GM18873 (cell line): Measurements from ENCODE around the gene ARID5A.

Source experiments
- ATAC-seq: cut with Tn5 transposase; IDR thresholded peaks from one replicate; pipeline ENCODE4 v1.9.1; 2021; ENCODE audit warnings: mild to moderate bottlenecking, moderate library complexity, moderate number of reproducible peaks; ENCODE audit not compliant: unreplicated experiment, low FRiP score

The ARID5A gene

DNA sequence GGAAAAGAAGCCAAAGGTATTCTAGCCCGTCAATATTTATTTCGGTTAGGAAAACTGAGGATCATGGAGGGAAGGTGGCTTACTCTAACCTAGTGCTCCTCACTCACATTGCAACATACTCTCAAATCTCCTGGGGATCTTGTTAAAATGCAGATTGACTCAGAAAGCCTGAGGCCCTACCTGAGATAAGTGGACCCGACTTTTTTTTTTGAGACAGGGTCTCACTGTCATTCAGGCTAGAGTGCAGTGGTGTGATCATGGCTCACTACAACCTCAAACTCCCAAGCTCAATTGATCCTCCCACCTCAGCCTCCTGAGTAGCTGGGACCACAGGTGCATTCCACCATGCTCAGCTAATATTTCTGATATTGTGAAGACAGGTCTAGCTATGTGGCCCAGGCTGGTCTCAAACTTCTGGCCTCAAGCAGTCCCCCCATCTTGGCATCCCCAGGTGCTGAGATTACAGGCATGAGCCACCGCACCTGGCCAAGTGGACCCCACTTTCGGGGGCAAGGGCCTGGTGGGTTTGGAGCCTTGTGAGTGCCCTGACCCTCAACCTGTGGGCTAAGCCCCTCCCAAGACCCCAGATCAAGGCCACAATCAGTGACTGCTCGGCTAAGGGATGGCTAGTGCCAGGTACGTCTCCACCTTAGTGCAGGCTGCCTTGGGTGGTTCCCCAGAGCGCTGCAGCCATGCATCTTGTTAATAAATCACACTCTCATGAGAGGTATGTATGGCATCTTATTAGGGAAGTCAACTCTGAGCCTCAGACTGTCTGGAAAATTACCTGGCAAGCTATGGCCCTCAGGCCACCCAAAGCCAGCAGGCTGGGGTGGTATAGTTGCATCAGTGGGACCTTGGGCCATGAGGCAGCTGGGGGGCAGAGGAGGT is 30.3 kb upstream of the ARID5A start:
- ATAC-seq, result no peak

DNA sequence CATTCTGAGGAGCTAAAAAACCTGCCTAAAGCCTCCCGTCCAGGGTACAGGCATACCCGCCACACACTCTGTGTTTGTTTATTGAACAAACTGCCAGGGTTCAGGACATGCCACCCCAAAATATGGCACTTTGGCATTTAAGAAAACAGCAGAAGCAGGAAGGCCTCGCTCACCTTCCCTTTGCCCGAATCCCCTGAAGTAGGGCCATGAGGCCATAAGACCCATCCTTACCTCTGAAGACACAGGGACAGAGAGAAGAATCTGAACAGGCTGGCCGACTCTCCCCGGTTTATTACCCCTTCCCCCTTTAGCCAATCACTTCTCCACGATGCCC is 29.7 kb upstream of the ARID5A start:
- no peak for ATAC-seq

DNA sequence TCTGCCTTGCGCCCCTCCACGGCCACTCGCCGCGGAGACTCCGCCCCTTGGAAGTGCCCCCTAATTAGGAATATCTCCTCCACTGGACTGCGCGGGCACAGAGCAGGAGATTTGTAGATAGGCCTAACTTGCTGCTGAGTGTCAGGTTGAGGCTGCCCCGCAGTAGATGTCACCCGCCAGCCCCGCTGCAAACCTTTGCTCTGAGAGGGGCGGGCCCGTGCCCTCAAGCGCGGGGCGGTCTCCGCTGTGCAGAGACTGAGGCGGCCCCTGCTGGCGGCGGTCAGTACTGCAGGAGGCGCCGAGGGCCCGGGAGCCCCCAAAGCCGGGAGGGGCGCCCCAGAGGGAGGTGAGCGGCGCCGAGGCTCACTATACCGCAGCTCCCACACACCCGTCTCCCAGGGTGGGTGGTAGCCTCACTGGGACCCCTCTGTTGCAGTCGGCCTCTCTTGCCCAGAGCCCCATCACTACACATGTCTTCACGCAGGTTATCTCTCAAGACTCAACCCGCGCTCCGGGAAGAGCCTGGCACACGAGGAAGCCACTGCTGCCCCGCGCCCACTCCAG is 28.5 kb upstream of the ARID5A start:
- ATAC-seq, result peak; percentile 35

DNA sequence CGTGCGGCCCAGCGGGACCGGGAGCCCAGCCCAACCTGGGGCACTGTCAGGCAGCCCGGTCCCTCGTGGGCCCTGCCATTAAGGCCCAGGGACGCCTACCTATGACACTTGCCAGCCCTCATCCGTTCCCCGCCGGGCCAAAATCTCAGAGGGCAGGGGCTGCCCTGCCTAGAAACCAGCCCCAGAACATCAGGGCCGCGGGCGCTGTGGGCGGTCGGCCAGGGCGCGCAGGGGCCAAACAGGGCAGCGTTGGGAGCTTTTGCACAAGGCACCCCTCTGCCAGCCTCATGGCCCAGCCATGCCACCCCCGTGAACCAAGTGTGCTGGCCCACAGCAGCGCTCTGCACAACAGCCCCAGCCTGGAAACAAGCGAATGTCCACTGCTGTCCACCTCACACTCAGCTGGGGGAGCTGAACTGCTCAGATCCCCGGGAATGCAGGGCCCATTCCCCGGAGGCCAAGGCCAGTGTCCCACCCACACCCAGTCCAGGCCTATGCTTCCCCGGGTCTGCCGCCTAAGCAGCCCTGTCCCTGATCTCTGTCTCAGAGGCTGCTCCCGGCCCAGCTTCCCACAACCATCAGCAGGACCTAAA is 27.9 kb upstream of the ARID5A start:
- no peak for ATAC-seq

DNA sequence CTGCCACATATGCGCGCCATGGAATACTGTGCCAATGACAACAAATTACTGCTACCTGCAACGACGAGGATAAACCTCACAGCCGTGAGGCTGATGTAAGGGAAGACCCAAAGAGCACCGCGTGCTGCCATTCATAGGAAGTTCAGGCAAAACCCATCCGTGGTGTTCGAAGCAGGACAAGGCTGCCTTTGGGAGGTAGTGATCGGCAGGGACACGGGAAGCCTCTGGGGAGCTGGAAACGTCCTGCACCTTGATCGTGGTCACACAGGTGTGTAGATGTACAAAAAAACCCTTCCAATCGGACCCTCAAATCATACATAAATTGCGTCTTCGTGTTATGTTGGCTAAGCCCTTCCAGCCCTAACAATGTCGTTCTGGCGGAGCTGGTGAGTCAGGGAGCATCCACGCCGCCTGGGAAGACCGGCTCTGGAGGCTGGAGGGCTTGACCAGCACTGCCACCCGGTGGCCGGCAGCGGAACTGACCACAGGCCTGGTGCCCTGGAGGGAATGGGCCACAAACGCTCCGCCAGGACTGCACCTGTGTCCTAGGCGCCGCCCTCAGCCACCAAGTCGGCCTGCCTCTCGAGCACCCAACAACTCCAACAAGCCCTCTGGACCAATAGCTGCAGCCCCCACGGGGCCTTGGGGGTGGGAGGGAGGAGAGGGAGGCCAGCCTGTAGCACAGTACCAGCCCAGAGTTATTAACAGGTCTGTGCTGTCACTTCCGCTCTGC is 27.3 kb upstream of the ARID5A start:
- peak; percentile 61 for ATAC-seq

DNA sequence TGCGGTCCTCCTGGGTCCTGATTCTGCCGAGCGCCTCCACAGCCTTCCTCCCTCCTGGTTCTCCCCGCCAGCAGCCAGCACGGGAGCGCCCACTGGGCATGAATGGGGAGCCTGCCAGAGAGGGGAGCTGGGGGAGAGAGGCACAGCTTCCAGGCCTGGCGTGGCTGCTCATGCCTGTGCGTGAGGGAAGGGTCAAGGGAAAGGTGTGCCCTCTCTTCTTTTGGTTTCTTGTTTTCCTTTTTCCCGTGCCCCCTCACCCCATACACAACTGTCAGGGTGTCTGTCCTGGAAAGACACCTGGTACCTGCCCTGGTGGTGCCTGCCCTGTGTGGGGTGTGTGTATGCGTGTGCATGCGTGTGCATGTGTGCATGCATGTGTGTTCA is 26.7 kb upstream of the ARID5A start:
- ATAC-seq, result no peak

DNA sequence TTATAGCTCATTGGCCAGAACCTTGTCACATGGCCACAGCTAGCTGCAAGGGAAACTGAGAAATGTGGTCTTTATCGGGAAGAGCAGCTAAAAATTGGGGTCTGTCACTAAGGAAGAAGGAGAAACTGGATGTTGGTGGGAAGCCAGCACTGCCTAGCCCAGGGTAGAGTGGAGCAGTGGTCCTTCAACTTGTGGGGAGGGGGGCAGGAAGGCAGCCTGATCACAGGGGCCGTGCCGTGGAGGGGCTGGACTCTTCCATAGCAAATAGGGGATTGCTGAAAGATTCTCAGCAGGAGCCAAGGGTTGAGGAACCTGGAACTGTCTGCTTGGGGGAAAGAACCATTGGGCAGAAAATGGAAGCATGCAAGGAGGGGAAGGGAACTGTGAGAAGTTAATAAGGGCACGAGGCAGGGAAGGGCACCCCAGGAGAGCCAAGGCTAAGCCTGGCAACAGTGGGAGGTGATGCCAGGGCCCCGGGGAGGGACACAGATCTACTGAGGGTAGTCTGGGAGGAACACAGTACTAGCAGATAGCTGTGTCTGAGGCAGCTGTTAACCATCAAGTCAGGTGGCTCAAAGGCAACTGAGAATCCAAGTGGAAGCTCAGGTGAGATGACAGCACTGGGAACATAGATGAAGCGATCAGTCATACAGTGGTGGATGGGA is 25.5 kb upstream of the ARID5A start:
- no peak for ATAC-seq

DNA sequence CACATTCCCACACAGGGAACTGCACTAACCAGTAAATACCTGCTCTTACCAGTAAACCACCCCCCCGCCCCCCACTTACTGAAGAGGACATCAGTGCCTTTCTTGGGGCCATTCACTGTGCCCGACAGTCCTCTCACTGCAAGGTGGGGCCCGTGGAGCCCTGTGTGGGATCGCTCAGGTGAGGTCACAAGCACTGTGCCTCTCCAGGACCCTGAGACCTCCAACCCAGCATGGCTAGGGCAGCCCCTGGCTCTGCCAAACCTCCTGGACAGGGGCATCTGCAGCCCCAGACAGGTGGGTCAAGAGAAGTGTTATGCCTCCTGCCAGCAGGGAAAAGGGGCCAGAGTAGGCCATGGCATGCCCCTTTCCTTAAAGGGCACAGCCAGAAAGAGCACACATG is 24.7 kb upstream of the ARID5A start:
- ATAC-seq, result no peak

DNA sequence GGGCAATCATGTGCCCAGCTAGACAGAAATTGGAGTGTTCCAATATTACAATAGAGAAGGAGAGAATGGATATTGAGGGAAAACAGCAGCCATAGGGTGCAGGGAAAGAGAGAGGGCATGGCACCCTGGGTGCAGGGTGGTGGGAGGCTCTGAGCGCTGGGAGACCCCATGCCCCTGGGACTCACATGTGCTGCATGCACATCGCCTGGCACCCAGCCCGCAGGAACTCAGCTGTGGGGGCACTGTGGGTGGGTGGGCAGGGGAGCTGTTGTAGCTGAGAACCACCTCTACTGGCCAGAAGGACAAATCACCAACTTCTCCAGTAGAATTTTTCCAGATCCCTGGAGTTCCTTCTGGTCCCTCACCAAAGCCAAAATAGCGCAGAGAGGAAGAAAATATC is 24.2 kb upstream of the ARID5A start:
- ATAC-seq, result no peak

DNA sequence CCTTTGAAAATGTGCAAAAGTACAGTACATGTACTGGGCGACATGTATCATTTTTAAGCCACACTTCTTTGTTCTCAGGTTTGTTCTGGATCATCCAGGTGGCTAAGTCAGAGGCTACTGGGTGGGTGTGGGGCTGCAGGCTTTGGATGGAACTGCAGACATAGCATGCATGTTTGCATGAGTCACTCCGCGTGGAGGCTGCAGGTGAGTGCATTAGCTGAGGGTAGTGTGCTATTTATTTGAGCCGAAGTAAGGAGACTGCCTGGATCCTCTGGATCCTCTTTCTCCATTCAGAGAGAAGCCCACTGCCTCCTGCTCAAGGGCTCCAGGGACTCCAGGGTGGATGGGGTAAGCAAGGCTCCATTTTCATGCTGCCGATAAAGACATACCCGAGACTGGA is 22.0 kb upstream of the ARID5A start:
- ATAC-seq, result no peak

DNA sequence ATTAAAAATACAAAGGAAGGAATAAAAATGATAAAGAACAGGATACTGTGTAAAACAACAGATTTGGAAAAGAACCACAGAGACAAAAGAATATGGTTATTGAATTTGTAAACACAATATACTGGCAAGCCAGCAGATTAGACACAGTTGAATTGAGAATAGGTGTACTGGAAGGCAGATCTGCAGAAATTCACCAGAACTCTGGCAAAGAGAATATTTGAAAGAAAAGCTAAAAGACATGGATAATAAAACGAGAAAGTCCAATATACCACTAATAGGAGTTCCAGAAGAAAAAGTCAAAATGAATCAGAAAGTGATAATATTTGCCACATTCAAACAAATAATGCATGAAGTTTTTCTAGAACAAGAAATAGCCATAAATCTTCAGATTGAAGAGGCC is 19.5 kb upstream of the ARID5A start:
- no peak for ATAC-seq

DNA sequence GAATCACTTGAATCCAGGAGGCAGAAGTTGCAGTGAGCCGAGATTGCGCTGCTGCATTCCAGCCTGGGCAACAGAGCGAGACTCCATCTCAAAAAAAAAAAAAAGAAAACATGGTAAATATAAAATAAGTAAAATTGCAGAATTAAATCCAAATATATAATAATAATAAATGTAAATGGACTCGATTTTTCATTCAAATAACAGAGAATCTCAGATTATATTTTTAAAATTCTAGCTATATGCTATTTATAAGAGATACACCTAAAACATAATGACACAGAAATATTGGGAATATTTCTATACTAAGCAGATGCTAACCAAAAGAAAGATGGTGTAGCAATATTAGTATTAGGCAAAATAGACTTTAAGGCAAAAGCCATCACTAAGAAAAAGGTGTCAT is 16.3 kb upstream of the ARID5A start:
- no peak for ATAC-seq

DNA sequence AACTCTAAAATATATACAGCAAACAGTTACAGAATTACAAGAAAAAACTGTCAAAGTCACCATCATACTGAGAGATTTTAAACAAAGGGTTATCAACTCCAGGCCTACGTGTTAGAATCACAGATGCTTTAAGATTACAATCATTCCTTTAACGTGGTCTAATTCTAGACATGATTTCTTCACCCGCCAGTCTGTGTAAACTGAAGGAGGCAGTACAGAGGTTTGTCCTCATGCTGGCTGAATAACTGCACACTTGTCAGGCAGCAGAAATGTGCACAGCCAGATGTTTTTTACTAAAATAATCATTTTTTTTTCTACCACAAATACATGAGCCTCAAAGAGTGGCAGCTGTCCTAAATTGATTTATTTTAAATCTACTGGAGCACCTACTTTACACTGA is 15.9 kb upstream of the ARID5A start:
- no peak for ATAC-seq

DNA sequence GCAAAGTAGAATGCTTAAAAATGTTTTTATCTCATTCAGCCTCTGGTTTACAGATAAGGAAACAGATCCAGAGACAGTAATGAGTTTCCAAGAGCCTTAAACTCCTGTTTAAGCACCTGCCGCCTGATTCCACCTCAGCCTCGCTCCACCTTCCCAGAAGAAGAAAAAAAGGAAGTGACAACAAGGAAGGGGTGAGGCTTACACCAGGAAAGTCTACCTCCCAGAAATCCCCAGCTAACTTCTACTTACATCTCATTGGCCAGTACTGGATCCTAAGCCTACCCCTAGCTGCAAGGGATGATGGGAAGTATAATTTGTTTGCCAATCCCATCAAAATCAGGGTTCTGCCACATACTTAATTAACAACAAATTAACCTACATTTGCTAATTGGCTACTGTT is 15.3 kb upstream of the ARID5A start:
- ATAC-seq, result no peak

DNA sequence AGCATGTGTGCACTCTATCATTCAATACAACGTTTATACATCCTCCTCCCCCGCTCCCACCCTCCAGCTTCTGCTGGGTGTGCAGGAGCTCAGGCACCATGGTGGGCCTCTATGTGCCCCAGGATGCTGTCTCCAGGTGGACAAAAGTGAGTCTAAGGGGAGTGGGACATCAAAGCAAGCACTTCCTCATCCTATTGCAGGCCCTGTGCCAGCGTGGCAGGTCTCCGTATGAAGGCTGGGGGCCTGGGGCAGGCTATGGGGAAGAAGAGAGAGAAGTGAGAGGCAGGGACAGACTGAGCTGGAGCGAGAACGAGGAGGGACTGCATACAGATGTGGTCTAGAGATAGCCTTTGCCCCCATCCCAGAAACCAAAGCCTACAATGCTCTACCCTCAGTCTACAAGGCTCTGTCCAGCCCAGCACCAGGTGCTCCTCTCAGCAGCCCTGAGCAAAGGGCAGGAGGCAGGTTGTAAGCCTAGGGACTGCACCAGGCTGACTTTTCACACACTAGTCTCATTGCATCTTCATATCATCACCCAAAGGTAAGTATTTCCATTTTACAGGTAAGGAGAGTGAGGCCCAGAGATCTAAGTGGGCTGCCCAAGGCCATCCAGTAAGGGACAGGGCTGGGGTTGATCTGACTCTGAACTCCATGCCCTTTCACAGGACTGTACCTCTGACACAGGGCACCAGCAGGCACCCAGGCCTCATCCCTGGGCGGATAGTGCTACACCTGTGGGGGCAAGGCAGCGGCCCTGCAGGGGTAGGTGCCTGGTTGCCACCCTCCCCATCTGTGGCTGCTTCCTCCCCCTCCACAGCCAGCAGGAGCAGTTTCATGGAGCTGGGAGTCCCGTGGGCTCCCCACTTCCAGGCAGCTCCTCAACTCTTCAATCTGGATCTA is 14.0 kb upstream of the ARID5A start:
- ATAC-seq, result no peak

DNA sequence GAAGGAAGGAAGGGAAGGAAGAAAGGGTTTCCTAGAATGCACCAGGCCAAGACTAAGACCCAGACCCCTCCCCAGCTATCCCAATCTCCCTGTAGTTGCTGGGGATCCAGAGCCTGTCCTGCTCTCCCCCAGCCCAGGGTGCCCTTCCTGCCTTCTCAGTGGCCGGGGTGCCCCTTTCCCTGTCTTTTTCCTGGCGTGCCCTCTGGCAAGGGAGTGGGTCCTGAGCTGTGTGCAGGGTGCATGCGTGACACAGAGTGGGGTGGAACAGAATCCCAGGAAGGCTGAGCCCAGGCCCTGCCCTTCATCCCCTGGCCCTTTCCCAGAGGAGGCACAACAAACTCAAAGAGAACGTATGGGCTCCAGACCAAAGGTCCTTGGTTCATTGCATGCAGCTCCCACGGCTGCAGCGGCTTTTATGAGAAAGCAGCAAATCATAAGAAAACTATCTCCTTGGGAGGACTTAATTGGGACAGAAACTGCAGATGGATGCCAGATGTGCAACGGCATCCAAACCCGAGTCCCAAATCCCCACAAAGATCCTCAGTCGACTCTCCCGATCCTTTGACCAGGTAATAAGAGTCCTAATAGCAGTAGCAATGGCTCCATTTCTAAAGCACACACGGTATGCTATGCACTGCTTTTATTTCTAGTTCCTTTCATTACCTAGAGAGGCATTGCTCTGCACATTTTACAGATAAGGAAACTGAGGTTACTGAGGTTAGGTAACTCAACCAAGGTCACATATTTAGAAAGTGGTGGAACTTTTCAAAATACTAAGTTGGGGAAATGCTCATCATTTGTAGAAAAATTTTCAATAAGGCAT is 12.7 kb upstream of the ARID5A start:
- ATAC-seq, result no peak

DNA sequence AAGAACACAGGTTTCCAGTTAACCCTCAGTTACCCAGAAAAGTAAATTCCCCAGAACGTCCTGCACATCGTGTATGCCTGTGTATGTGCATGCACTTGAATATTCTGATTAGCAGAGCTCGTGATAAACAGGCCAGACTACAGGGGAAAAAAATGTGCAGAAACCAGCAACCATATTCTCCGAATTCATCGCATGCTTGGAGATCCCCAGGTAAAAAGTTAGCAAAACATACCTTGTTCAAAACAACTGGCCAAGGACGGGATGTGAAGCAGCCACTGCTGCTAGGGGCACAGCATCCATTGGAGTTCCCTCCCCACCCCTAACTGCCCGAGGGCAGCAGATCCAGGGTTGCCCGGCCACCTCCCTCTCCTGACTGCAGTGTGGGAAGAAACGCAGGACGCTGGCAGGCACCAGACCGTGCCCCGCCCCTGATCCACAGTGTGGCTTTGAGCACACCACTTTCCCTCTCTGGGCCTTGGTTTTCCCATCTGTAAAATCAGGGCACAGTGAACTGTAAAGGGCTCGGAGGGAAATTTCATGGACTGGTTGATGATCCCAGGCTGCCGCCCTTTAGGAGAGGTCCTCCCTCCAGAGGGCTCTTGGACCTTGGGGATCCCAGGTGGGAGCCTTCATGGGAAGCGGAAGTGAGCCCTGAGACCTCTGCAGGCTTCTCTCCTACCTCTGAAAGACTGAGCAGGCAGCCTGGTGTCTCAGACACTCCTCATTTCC is 11.9 kb upstream of the ARID5A start:
- no peak for ATAC-seq

DNA sequence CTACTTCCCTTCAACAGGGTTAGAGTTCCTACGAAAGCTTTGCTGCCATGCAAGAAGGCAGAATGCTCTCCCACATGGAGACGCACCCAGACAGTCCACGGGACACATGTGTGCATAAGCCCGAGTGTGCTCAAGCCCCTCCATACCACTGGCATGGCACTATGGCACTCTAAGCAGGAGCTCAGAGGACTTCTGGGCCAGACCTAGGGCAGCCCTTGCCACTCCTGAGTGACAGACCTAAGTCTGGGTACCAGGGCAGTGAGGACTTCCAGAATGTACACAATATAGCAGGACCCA is 11.4 kb upstream of the ARID5A start:
- no peak for ATAC-seq
